Gastrocnemius medialis (tissue), 4 donors: ENCODE results near the gene RNPEP.

Source experiments
- CTCF ChIP-seq, 5 experiments: fragments of 450-650 bp in 3 of 5; fragments of 200-600 bp in 2 of 5; sonication (generic) in 2 of 5; IDR thresholded peaks in 4 of 5; conservative IDR thresholded peaks in 1 of 5; 1 replicate in 4 of 5; 2 replicates in 1 of 5; pipeline ENCODE4 v1.5.1; 2016 to 2019; ENCODE audit warnings: antibody characterized with exemption in 5 of 5, mild to moderate bottlenecking in 3 of 5, moderate library complexity in 3 of 5
- POLR2A ChIP-seq, 2 donors: fragments of 450-650 bp; IDR thresholded peaks; one replicate each; pipeline ENCODE4 v1.6.1; 2017; ENCODE audit warnings: antibody characterized with exemption in 2 of 2, mild to moderate bottlenecking in 2 of 2, moderate library complexity in 2 of 2

GRCh38 chr1:201954263-201955008 lies 28.0 kb upstream of the RNPEP start:
- TF ChIP-seq CTCF (IDR thresholded peaks at IDR 0.05 in 4 of 5, conservative IDR thresholded peaks at IDR 0.05 in 1 of 5) (no peak), POLR2A (IDR thresholded peaks at IDR 0.05) (no peak)
